Hepatocyte (in vitro differentiated cells): ENCODE results near the gene TTC7B. TPM values are rescaled to one million over a fixed set of nuclear protein-coding genes. Genes with fewer than 3 reads are reported as not detected.

Experiments
- DNase-seq: peaks from one replicate; pipeline ENCODE4 v3.0.0-alpha.2; 2016; ENCODE audit warnings: low spot score
- H2AFZ ChIP-seq: fragments of 200-600 bp; sonication (generic); 2 replicates; pipeline ENCODE4 v1.6.0; 2016; ENCODE audit warnings: antibody characterized with exemption, mild to moderate bottlenecking
- H3K27ac ChIP-seq: fragments of 200-600 bp; sonication (generic); 2 replicates; pipeline ENCODE4 v1.5.1; 2016; ENCODE audit warnings: mild to moderate bottlenecking
- H3K27me3 ChIP-seq: fragments of 200-600 bp; sonication (generic); 2 replicates; pipeline ENCODE4 v1.6.1; 2016
- H3K36me3 ChIP-seq: fragments of 200-600 bp; sonication (generic); replicated peaks from 2 replicates; pipeline ENCODE4 v1.5.1; 2016; ENCODE audit warnings: low read depth; ENCODE audit not compliant: insufficient read depth
- H3K4me1 ChIP-seq: fragments of 200-600 bp; sonication (generic); 2 replicates; pipeline ENCODE4 v1.5.1; 2016; ENCODE audit warnings: mild to moderate bottlenecking, moderate library complexity; ENCODE audit not compliant: insufficient read depth
- H3K4me2 ChIP-seq: fragments of 200-600 bp; sonication (generic); 2 replicates; pipeline ENCODE4 v1.6.0; 2016
- H3K4me3 ChIP-seq: fragments of 200-600 bp; sonication (generic); 2 replicates; pipeline ENCODE4 v1.5.1; 2016; ENCODE audit warnings: mild to moderate bottlenecking
- H3K79me2 ChIP-seq: fragments of 200-600 bp; sonication (generic); 2 replicates; pipeline ENCODE4 v1.6.0; 2017; ENCODE audit warnings: mild to moderate bottlenecking
- H3K9me2 ChIP-seq: fragments of 200-600 bp; sonication (generic); replicated peaks from 2 replicates; pipeline ENCODE4 v1.6.0; 2017; ENCODE audit warnings: mild to moderate bottlenecking; ENCODE audit not compliant: insufficient read depth
- H3K9me3 ChIP-seq: fragments of 200-600 bp; sonication (generic); 2 replicates; pipeline ENCODE4 v1.5.1; 2016; ENCODE audit warnings: low read depth, mild to moderate bottlenecking
- H4K20me1 ChIP-seq: fragments of 200-600 bp; sonication (generic); 2 replicates; pipeline ENCODE4 v1.6.0; 2016; ENCODE audit warnings: mild to moderate bottlenecking; ENCODE audit not compliant: insufficient read depth, poor library complexity, severe bottlenecking
- CTCF ChIP-seq: fragments of 200-600 bp; sonication (generic); IDR thresholded peaks from 2 replicates; pipeline ENCODE4 v1.5.1; 2016; ENCODE audit warnings: antibody characterized with exemption, mild to moderate bottlenecking; ENCODE audit not compliant: poor library complexity
- EZH2 ChIP-seq: fragments of 200-600 bp; sonication (generic); IDR thresholded peaks from 2 replicates; pipeline ENCODE4 v1.6.1; 2016; ENCODE audit warnings: antibody characterized with exemption, mild to moderate bottlenecking, borderline replicate concordance
- EZH2phosphoT487 ChIP-seq: fragments of 200-600 bp; sonication (generic); IDR thresholded peaks from one replicate; pipeline ENCODE4 v1.6.1; 2018; ENCODE audit warnings: antibody characterized with exemption, mild to moderate bottlenecking, low read depth, moderate library complexity; ENCODE audit not compliant: unreplicated experiment, severe bottlenecking
- WGBS: methylation state at CpG from one replicate; pipeline ENCODE4 v1.1.6; 2016; ENCODE audit warnings: low lambda C conversion rate; ENCODE audit errors: missing lambda C conversion rate; 5-methylcytosine and 5-hydroxymethylcytosine counted together
- polyA plus RNA-seq: library from polyadenylated mRNA; unstranded; fragments of >200 nt; fragmentation: Nextera tagmentation; extraction: Ambion mirVana; gene quantifications from 2 replicates; pipeline ENCODE4 v1.2.1, GENCODE V29; 2016
- total RNA-seq: library from RNA; depleted of rRNA; stranded (reverse); fragments of >200 nt; gene quantifications from 2 replicates; pipeline ENCODE4 v1.2.3, GENCODE V29; 2014

Gene TTC7B
- total and polyA plus RNA-seq, 2 experiments from 2014 or later, result 10.7 to 25.5 TPM

DNA sequence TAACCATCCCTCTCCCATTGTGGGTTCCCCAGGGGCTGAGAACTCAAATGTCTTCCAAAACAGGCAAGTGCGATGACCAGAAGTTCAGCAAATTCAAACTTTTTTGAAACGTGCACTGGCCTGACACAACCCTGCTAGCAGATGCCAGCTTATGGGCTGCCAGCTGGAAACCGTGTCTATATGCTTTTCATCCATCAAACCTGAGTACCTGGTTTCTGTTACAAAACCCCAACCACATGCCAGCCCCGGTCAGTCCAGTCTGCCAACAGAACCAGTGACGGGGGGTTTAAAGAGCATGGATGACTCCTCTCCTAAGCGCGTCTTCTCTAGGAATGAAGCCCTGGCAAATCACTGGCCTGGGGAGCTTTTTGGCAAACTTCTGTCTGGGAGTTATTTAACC is 189.7 kb downstream of the TTC7B start:
- TF ChIP-seq CTCF (no peak), EZH2phosphoT487 (no peak), EZH2 (no peak)
- no peak for DNase-seq
- 95% methylated on average over 7 of the region's 7 CpGs for WGBS
- Histone ChIP-seq H2AFZ (no peak overlapping the region), H3K9me3 (no peaks in the 10 kb centered on the region), H3K27ac (no peak overlapping the region), H3K27me3 (no peaks in the 10 kb centered on the region), H3K4me1 (peaks cover 24% of the 10 kb centered on the region), H3K79me2 (no peaks in the 10 kb centered on the region), H3K9me2 (no peaks in the 10 kb centered on the region), H4K20me1 (no peaks in the 10 kb centered on the region), H3K4me3 (no peak overlapping the region), H3K4me2 (no peak overlapping the region), H3K36me3 (no peaks in the 10 kb centered on the region)

DNA sequence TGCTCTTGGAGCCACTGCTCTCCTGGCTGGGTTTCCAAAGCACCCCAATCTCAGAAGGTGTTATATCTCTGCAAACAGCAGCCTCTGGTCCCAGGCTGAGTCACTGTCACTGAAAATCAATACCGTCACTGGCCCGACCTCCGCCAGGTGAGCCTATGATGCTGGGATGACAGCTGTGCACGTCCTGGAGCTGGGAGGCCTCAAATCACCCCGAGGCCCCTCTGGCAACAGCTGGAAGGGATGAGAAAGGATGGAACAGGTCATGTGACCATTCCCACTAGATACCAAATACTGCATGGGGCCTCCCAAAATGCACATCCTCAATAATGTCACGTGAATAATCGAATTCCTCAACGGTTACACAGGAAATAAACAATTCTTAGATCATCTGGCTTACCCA is 190.8 kb downstream of the TTC7B start:
- H3K27me3 ChIP-seq, result no peaks in the 10 kb centered on the region
- no peaks in the 10 kb centered on the region for H3K36me3 ChIP-seq
- no peak for TF ChIP-seq CTCF
- TF ChIP-seq EZH2phosphoT487, result no peak
- H3K4me3 ChIP-seq, result no peak overlapping the region
- no peaks in the 10 kb centered on the region for H3K79me2 ChIP-seq
- peak overlapping the region; percentile 23 for H3K27ac ChIP-seq
- 79% methylated on average over 8 of the region's 8 CpGs for WGBS
- no peaks in the 10 kb centered on the region for H4K20me1 ChIP-seq
- DNase-seq, result no peak
- H3K9me3 ChIP-seq, result no peaks in the 10 kb centered on the region
- H3K4me2 ChIP-seq, result peak overlapping the region; percentile 9
- H3K9me2 ChIP-seq, result no peaks in the 10 kb centered on the region
- H2AFZ ChIP-seq, result no peak overlapping the region
- peaks cover 24% of the 10 kb centered on the region for H3K4me1 ChIP-seq

DNA sequence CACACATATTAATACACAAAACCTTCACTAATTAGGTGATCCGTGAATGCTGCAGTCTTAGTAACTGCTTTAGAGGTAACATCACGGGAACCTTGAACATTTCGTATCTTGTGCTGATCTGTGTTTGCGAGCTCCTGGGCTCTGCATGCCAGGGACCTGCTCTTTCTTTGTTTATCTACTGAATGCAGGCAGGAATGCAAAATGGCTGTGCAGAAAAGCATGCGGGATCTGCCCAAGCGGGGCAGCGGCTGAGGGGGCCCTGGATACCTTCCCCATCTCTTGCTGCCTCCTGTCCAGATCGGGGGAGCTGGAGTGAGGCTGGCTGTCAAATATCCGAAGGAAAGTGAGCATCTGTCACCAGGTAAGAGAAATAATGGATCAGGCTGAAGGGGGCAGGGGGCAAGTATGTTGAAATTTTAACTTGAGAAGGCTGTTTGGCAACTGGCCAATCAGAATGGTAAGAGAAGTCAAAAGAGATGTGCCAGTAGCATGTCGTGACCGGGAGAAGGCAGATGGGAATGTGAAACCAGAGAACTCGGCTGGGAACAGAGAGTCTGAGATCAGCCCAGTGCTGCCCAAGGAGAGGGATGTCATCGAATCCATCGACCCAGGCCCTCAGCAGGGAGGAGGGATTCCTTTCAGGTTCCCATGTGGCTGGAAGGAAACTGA is 191.4 kb downstream of the TTC7B start:
- Histone ChIP-seq H3K9me3 (no peaks in the 10 kb centered on the region), H3K4me1 (peaks cover 24% of the 10 kb centered on the region), H4K20me1 (no peaks in the 10 kb centered on the region), H3K27ac (peak overlapping the region; percentile 46), H3K36me3 (no peaks in the 10 kb centered on the region), H3K79me2 (no peaks in the 10 kb centered on the region), H3K9me2 (no peaks in the 10 kb centered on the region), H3K4me2 (peak overlapping the region; percentile 9), H3K27me3 (no peaks in the 10 kb centered on the region), H2AFZ (no peak overlapping the region), H3K4me3 (no peak overlapping the region)
- 33% methylated on average over 14 of the region's 14 CpGs for WGBS
- DNase-seq, result peak; percentile 36
- no peak for TF ChIP-seq CTCF

DNA sequence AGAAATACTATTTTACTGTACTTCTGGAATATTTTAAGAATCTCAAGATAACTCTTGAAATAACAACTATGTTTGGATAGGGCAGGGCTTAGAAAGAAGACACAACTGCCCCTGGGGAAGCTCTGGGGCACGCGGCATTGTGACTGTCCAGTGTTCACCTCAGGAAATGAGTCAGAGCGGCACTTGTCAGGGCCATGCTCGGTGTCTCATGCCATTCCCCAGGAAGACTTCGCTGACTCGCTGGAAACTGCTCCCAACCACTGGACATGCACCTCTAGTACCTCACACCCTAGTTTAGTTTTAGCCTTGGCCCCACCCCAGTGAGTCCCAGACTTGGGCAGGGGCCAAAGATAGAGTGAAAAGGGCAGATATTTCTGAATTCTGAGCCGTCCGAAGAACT is 192.0 kb downstream of the TTC7B start:
- H3K27me3 ChIP-seq, result no peaks in the 10 kb centered on the region
- WGBS, result 73% methylated on average over 8 of the region's 8 CpGs
- no peaks in the 10 kb centered on the region for H3K36me3 ChIP-seq
- peaks cover 18% of the 10 kb centered on the region for H3K4me1 ChIP-seq
- H3K9me3 ChIP-seq, result no peaks in the 10 kb centered on the region
- no peak overlapping the region for H3K4me3 ChIP-seq
- peak overlapping the region; percentile 46 for H3K27ac ChIP-seq
- H4K20me1 ChIP-seq, result no peaks in the 10 kb centered on the region
- TF ChIP-seq EZH2phosphoT487 (no peak), CTCF (no peak), EZH2 (no peak)
- no peaks in the 10 kb centered on the region for H3K79me2 ChIP-seq
- peak overlapping the region; percentile 9 for H3K4me2 ChIP-seq
- no peaks in the 10 kb centered on the region for H3K9me2 ChIP-seq
- H2AFZ ChIP-seq, result no peak overlapping the region
- DNase-seq, result no peak
